Duodenal mucosa (tissue), 2 donors: ENCODE results near the gene ABCC1.

Source experiments
- H3K27ac ChIP-seq: one replicate; pipeline ENCODE4 v1.7.0; 2013; ENCODE audit warnings: low read depth, low read length
- H3K27me3 ChIP-seq, 2 donors: one replicate each; pipeline ENCODE4 v1.7.0; 2013; ENCODE audit warnings: low read length in 2 of 2, control low read depth in 1 of 2; ENCODE audit not compliant: insufficient read depth in 2 of 2, control insufficient read depth in 1 of 2
- H3K36me3 ChIP-seq, 2 donors: one replicate each; pipeline ENCODE4 v1.7.0; 2013; ENCODE audit warnings: low read length in 2 of 2, control low read depth in 1 of 2; ENCODE audit not compliant: insufficient read depth in 2 of 2, control insufficient read depth in 1 of 2
- H3K4me1 ChIP-seq, 2 donors: one replicate each; pipeline ENCODE4 v1.7.0; 2013; ENCODE audit warnings: low read length in 2 of 2, control low read depth in 1 of 2; ENCODE audit not compliant: insufficient read depth in 2 of 2, control insufficient read depth in 1 of 2
- H3K4me3 ChIP-seq, 2 donors: one replicate each; pipeline ENCODE4 v1.7.0; 2013; ENCODE audit warnings: low read length in 2 of 2, low read depth in 1 of 2
- H3K9ac ChIP-seq, 2 donors: one replicate each; pipeline ENCODE4 v1.7.0; 2013; ENCODE audit warnings: low read length in 2 of 2, low read depth in 1 of 2
- H3K9me3 ChIP-seq, 2 donors: one replicate each; pipeline ENCODE4 v1.7.0; 2013; ENCODE audit warnings: low read length in 2 of 2, control low read depth in 1 of 2; ENCODE audit not compliant: control insufficient read depth in 1 of 2

The ABCC1 gene

GRCh38 chr16:16138034-16138635, 188.7 kb downstream of the ABCC1 start:
- Histone ChIP-seq H3K9me3 (no peaks in the 10 kb centered on the region), H3K27me3 (no peaks in the 10 kb centered on the region), H3K9ac (no peak overlapping the region), H3K36me3 (peaks cover 42 to 84% of the 10 kb centered on the region in 2 donors), H3K4me1 (no peaks in the 10 kb centered on the region), H3K27ac (no peak overlapping the region), H3K4me3 (no peak overlapping the region)

- Histone ChIP-seq H3K27ac (no peak overlapping the region), H3K4me1 (no peaks in the 10 kb centered on the region), H3K4me3 (no peak overlapping the region), H3K36me3 (peaks cover 42 to 75% of the 10 kb centered on the region in 2 donors), H3K9me3 (no peaks in the 10 kb centered on the region), H3K9ac (no peak overlapping the region), H3K27me3 (no peaks in the 10 kb centered on the region)
Measured at GRCh38 chr16:16139061-16139460, 189.6 kb downstream of the ABCC1 start.

GRCh38 chr16:16139806-16140205, 190.4 kb downstream of the ABCC1 start:
- Histone ChIP-seq H3K9ac (no peak overlapping the region), H3K4me1 (no peaks in the 10 kb centered on the region), H3K9me3 (no peaks in the 10 kb centered on the region), H3K36me3 (peaks cover 40 to 67% of the 10 kb centered on the region in 2 donors), H3K27me3 (no peaks in the 10 kb centered on the region), H3K27ac (no peak overlapping the region), H3K4me3 (no peak overlapping the region)

- Histone ChIP-seq H3K36me3 (peaks cover 35 to 60% of the 10 kb centered on the region in 2 donors), H3K27me3 (no peaks in the 10 kb centered on the region), H3K9ac (no peak overlapping the region), H3K27ac (no peak overlapping the region), H3K4me3 (no peak overlapping the region), H3K9me3 (no peaks in the 10 kb centered on the region), H3K4me1 (no peaks in the 10 kb centered on the region)
Measured at GRCh38 chr16:16140537-16140936, 191.1 kb downstream of the ABCC1 start.

- Histone ChIP-seq H3K27ac (no peak overlapping the region), H3K27me3 (no peaks in the 10 kb centered on the region), H3K4me1 (no peaks in the 10 kb centered on the region), H3K9me3 (no peaks in the 10 kb centered on the region), H3K4me3 (no peak overlapping the region), H3K9ac (no peak overlapping the region), H3K36me3 (peaks cover 34 to 56% of the 10 kb centered on the region in 2 donors)
Measured at GRCh38 chr16:16141141-16141540, 191.7 kb downstream of the ABCC1 start.

- Histone ChIP-seq H3K9me3 (no peaks in the 10 kb centered on the region), H3K27me3 (no peaks in the 10 kb centered on the region), H3K27ac (no peak overlapping the region), H3K36me3 (peaks cover 28 to 50% of the 10 kb centered on the region in 2 donors), H3K4me3 (no peak overlapping the region), H3K4me1 (no peaks in the 10 kb centered on the region), H3K9ac (no peak overlapping the region)
Measured at GRCh38 chr16:16141784-16142396, 192.5 kb downstream of the ABCC1 start.

GRCh38 chr16:16143038-16143763, 193.8 kb downstream of the ABCC1 start:
- peaks cover 23 to 37% of the 10 kb centered on the region in 2 donors for H3K36me3 ChIP-seq
- H3K9ac ChIP-seq: no peak overlapping the region
- H3K9me3 ChIP-seq: no peaks in the 10 kb centered on the region
- H3K4me1 ChIP-seq: no peaks in the 10 kb centered on the region
- no peak overlapping the region for H3K4me3 ChIP-seq
- H3K27me3 ChIP-seq: no peaks in the 10 kb centered on the region
- no peak overlapping the region for H3K27ac ChIP-seq

GRCh38 chr16:16143931-16144330, 194.5 kb downstream of the ABCC1 start:
- no peak overlapping the region for H3K4me3 ChIP-seq
- no peaks in the 10 kb centered on the region for H3K4me1 ChIP-seq
- no peak overlapping the region for H3K27ac ChIP-seq
- H3K9ac ChIP-seq: no peak overlapping the region
- H3K36me3 ChIP-seq: peaks cover 21 to 31% of the 10 kb centered on the region in 2 donors
- no peaks in the 10 kb centered on the region for H3K27me3 ChIP-seq
- no peaks in the 10 kb centered on the region for H3K9me3 ChIP-seq

GRCh38 chr16:16144416-16144815, 195.0 kb downstream of the ABCC1 start:
- H3K9ac ChIP-seq: no peak overlapping the region
- H3K4me1 ChIP-seq: no peaks in the 10 kb centered on the region
- no peak overlapping the region for H3K4me3 ChIP-seq
- no peaks in the 10 kb centered on the region for H3K27me3 ChIP-seq
- H3K36me3 ChIP-seq: peaks cover 21 to 27% of the 10 kb centered on the region in 2 donors
- H3K9me3 ChIP-seq: no peaks in the 10 kb centered on the region
- no peak overlapping the region for H3K27ac ChIP-seq

GRCh38 chr16:16145286-16145685, 195.9 kb downstream of the ABCC1 start:
- no peak overlapping the region for H3K9ac ChIP-seq
- peaks cover 15 to 24% of the 10 kb centered on the region in 2 donors for H3K36me3 ChIP-seq
- H3K4me3 ChIP-seq: no peak overlapping the region
- H3K27ac ChIP-seq: no peak overlapping the region
- H3K4me1 ChIP-seq: no peaks in the 10 kb centered on the region
- no peaks in the 10 kb centered on the region for H3K9me3 ChIP-seq
- no peaks in the 10 kb centered on the region for H3K27me3 ChIP-seq
